ENCODE data around the gene B4GALT1.

Gene B4GALT1

DNA sequence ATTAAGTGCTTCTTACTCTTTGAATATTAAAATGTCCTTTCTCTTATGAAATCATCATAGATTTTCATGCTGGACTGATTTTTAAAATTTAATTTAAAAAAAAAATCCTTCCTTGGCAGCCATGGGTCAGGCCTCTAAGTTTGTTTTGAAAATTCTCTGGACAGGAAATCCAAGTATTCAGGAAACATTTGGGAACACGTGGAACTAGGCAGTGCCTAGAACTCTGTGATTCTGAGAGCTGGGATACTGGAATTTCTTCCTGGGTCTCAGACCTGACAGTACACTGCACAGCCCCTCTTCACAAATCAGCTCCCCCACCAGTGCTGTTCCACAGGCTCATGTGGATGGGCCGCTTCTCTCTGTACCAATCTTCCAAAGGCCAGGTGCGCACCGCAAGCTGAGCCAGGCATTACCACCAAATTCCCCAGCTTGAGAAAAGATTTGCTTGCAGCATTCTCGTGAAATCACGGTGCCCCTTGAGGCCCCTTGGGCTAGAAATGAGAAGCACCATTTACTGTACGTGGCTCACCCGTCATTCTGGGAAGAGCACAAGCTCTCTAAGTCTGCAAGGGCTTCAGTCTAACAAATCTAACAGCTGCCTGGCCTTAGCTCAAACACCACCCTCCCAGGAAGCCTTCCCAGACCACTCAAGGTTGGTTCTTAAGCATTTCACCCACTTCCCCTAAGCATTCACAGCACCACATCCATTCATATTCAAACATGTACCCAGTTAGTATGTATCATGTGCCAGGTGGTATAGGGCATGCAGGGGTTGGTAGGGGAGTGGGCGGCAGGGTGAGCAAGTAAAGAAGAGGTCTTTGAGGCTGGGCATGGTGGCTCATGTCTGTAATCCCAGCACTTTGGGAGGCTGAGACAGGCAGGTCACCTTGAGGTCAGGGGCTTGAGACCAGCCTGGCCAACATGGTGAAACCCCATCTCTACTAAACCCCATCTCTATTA lies 26.5 kb downstream of the B4GALT1 start:
- peak; percentile 40 for ATAC-seq
- Mint-ChIP-seq H3K9me3 (no peaks in the 10 kb centered on the region), H3K27ac (peak overlapping the region; percentile 77 to 83), H3K27me3 (no peaks in the 10 kb centered on the region), H3K4me3 (peak overlapping the region in 1 of 2 donors; percentile 22), H3K4me1 (peaks cover 98% of the 10 kb centered on the region)
- DNase-seq: no peak

DNA sequence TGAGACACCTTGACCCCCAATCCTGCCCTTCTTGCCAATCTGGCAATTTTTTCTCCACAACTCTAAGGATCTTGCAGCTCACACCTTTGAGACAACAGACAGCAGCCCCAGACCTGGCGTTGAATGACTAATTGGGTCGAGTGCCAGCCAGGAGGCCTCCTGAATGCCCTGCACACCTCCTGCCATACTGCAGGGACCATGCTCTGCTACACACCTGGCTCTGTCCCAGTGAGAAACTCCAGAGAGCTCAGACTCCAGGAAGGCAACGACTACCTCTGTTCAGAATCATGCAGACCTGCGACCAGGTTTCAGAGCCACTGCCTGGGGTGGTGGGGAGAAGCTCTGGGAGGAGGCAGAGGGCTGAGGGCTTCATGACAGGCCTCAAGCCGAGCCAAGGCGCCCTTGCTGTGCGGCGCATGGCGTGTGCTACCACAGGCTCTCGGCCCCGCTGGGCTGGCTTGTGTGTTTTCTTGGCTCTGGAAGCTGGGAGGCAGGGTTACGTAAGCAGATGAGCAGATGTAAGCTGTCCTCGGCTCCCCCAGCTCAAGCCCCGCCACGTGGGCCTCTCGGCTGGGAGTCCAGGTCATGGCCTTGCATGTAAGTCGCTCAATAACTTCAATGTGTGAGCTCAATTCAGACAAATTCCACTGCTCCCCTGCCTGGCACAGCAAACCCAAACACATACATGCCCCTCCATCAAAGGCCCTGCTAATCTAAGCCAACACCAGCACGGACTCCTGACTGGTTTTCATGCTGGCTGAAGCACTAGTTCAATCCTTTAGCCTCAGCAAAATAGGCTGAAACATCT lies 27.5 kb downstream of the B4GALT1 start:
- DNase-seq (no peak), ATAC-seq (no peak)
- peak overlapping the region in 1 of 2 donors; percentile 6 for H3K4me3 Mint-ChIP-seq
- H3K9me3 Mint-ChIP-seq: no peaks in the 10 kb centered on the region
- H3K4me1 Mint-ChIP-seq: peaks cover 94% of the 10 kb centered on the region
- H3K27me3 Mint-ChIP-seq: no peaks in the 10 kb centered on the region
- peak overlapping the region in 1 of 2 donors; percentile 3 for H3K27ac Mint-ChIP-seq

DNA sequence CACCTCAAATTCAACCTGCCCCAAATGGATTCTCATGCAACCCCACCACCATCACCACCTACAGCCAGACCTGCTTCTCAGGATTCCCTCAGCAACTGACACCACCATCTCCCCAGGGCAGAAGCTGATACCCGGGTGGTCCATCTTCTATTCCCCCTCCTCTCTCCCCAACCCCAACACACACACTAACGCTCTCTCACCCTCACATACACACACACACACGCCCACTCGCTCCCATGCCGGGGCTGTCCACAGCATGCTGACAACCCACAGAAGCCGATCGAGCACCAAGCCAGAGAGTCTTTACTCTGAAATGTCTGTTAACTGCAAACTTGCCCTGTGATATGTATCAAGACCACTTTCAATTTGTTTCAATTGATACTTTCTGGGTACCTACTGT lies 28.4 kb downstream of the B4GALT1 start:
- ATAC-seq (no peak), DNase-seq (no peak)
- Mint-ChIP-seq H3K9me3 (no peaks in the 10 kb centered on the region), H3K4me3 (peak overlapping the region; percentile 33 to 37), H3K27ac (peak overlapping the region in 1 of 2 donors; percentile 63), H3K27me3 (no peaks in the 10 kb centered on the region), H3K4me1 (peaks cover 86% of the 10 kb centered on the region)

DNA sequence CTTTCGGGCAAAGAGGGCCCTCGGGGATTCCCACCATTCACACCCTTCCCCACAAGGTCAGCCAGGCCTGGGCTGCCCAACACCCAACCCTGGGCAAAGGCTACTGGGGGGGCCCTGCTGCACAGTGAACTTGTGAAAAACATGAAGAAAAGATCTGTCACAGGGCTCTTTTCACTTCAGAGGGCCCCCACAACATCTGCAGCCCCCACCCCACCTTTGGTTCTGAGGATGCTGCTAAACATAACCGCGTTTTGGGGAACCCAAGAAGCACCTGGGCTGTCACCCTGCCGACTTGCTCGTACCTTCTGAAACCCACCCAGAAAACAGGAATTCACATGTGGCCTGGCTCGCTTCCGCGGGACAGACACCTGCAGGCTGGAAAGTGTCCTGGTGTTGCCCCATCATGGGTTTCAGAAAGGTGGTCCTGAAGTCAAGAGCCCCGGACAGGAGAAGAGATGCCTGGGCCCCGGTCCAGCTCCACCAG lies 29.3 kb downstream of the B4GALT1 start:
- Mint-ChIP-seq H3K27me3 (no peaks in the 10 kb centered on the region), H3K9me3 (no peaks in the 10 kb centered on the region), H3K4me1 (peaks cover 76% of the 10 kb centered on the region), H3K4me3 (peak overlapping the region in 1 of 2 donors; percentile 56), H3K27ac (no peak overlapping the region)
- no peak for ATAC-seq
- DNase-seq: no peak

DNA sequence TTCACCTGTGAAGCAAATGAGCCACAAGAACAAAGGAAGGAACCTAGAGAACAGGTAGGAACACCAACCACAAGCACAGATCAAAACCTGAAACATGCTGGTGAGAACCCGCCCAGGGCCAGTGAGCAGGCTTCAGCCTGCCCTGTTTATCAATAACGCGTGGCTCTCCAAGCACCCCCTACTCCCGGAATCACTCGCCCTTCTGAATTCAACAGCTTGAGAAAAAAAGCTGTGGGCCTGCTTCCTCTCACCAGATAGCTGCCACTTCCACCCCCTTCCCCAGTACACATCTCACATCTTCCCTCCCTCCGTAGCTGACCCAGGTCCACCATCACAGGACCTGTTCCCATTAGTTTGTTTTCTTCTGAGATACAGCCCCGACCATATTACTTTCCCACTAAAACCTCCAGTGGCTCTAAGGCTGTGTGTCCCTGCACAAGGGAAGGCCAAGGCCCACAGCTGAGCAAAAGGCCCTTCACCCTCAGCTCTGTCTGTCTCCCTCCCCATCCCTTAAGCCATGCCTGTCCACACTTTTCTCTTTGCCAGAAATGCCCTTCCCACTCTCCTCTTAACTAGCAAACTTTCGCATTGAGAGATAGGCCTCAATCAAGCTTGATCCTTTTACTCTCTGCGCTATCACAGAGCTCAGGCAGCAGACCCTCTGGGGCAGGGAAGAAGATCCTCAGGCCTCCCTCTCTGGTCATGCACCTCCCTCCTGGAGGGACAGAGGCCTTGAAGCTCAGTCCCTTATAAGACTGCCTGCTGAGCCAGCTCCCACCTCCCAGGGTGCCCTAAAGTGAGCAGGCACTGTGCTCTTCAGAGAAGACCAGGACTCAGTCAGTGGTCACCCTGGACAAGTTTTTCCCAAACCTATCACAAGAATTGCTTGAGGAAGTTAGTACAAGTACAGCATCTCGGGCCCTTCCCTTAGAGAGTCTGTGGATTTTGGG lies 30.1 kb downstream of the B4GALT1 start:
- peak overlapping the region; percentile 16 to 24 for H3K4me3 Mint-ChIP-seq
- ATAC-seq: peak; percentile 46
- DNase-seq: no peak
- peak overlapping the region; percentile 3 to 51 for H3K27ac Mint-ChIP-seq
- no peaks in the 10 kb centered on the region for H3K9me3 Mint-ChIP-seq
- H3K4me1 Mint-ChIP-seq: peaks cover 68% of the 10 kb centered on the region
- no peaks in the 10 kb centered on the region for H3K27me3 Mint-ChIP-seq

DNA sequence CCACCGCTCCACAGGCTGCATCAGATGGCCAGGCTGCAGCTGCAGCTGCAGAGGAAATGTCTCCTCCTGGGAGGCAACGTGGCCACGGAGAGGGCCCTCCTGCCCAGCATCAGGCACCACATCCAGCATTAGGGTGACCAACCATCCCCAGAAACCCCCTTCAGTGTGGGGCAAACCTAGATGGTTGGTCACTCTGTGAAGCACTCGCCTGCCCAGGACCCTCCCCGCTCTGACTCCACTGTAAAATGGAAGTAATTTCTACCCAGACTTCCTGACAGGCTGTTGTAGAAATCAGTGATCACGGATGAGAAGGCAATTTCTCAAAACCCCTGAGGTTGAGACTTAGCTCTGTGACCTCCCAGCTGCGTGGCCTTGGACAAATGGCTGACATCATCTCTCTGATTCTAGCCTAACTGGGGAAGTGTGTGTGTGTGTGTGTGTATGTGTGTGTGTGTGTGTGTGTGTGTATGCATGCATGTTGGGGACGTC lies 31.6 kb downstream of the B4GALT1 start:
- Mint-ChIP-seq H3K9me3 (no peaks in the 10 kb centered on the region), H3K27ac (peak overlapping the region in 1 of 2 donors; percentile 7), H3K27me3 (no peaks in the 10 kb centered on the region), H3K4me3 (no peak overlapping the region), H3K4me1 (peaks cover 67% of the 10 kb centered on the region)
- ATAC-seq: no peak
- DNase-seq: no peak

DNA sequence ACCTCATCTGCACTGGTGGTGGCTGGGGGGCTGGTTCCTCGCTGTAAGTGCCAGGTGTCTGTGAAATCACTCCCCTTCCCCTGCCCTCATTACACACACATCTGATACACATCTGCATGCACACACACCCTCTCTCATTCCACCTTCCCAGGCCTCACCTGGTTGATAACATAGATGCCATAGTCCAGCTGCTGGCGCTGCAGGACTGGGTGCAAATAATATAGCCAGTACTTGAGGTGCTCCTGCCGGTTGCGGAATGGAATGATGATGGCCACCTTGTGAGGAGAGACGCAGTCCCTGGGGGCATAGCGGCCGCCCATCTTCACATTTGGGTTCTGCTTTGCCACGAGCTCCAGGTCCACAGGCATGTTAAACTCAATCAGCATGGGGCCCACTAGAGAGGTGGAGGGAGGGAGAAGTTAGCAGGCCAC lies 32.1 kb downstream of the B4GALT1 start:
- H3K4me3 Mint-ChIP-seq: no peak overlapping the region
- H3K27ac Mint-ChIP-seq: peak overlapping the region in 1 of 2 donors; percentile 26

DNA sequence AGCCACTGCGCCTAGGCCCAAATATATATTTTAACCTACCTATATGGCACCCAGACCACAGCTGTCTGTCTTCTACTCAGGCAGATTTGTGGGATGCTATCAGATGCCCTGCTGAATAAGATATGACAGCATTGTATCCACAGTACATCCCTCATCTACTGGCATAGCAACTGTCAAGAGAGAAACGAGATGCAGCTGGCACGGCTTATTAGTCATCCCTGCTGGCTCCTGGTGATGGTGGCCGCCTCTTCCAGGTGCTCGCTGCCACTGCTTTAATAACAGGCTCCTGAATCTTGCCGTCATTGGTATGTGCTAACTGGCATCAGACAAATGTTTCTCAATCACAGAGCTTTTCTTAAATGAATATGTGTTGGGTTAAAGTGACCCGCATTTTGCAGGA lies 34.0 kb downstream of the B4GALT1 start:
- ATAC-seq (no peak), DNase-seq (no peak)
- H3K9me3 Mint-ChIP-seq: no peaks in the 10 kb centered on the region
- H3K4me3 Mint-ChIP-seq: no peak overlapping the region
- peaks cover 63% of the 10 kb centered on the region for H3K4me1 Mint-ChIP-seq
- H3K27me3 Mint-ChIP-seq: no peaks in the 10 kb centered on the region
- H3K27ac Mint-ChIP-seq: no peak overlapping the region

More for the DNA sequence above, 32.1 kb downstream of the B4GALT1 start:
- Mint-ChIP-seq H3K27me3 (no peaks in the 10 kb centered on the region), H3K9me3 (no peaks in the 10 kb centered on the region), H3K4me1 (peaks cover 67% of the 10 kb centered on the region)
- no peak for ATAC-seq
- DNase-seq: no peak

DNA sequence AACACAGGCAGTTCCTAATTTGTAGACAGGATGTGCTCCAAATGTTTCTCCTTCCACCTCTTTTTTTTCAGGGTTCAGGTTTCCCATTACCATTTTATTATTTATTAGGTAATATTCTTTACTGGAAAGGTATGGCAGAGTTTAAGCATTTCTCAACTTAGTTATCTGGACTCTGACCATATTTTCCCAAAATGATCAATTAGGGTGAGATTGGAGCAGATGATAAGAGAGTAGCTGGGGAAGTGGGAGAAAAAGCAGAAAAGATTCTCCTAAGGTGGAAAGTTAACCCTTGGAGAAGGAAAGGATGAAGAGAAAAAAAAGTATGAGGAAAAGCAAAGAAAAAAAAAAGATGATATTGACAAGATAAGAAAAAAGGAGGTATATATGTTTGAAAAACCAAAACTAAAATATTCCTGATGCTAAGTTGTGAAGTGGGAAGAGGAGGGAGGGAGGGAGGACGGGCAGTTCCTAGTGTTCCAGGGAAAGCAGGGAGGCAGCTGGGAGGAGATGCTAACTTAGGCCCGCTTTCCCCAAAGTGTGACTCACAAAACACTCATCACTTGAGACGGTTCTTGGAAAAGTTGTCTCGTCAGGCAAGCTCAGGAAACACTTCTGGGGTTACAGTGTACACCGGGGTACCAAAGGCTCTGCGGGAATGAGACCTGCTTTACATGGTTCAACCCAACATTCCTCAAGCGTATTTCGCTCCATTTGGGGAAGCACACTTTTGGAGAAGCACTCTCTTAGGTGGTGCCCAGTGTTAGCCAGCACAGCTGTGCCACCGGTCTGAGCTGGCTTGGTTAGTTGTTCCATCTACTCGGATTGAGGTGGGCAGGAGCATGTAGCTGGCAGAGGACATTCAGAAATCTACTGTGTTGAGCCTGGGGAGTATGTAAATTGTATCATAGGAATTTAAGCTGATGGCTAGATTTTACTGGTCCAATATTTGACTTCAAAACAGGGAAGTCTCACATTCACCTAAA lies 35.1 kb downstream of the B4GALT1 start:
- Mint-ChIP-seq H3K4me3 (no peak overlapping the region), H3K4me1 (peaks cover 59% of the 10 kb centered on the region), H3K27ac (peak overlapping the region; percentile 35 to 47), H3K27me3 (no peaks in the 10 kb centered on the region), H3K9me3 (no peaks in the 10 kb centered on the region)
- DNase-seq (no peak), ATAC-seq (no peak)

DNA sequence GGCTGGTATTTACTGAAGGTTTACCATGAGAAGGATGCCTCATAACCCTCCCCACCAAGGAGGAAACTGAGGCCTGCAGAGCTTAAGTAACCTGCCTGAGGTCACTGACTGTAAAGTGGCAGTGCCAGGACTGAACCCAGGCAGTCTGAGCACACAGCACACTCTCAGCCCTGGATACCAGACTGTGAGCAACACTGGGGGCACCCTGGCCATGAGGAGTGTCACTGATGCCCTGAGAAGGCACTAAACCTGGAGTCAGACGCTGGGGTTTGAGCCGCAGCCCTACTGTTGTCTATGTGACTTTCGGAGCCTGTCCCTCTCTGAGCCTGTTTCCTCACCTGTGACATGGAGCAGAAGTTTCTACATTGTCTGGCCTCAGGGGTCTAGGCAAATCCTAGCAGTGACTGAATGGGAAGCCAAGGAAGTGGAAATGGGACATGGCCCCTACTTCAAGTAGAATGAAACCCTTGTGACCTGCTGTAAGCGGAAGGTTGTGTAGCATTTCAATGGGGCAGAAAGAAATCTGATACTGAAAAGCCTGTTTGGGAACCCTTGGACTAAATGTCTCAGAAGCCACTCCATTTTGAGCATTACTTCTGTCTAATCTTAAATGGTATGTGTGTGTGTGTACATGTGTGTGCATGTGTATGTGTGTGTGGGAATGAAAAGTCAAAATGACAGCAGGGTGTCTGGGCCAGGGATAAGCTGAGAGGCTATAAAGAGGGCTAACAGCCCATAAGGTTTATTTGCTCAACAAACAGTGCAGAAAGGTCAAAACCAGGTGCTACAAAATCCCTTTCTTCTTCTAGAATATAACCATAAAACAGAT lies 36.0 kb downstream of the B4GALT1 start:
- Mint-ChIP-seq H3K4me3 (no peak overlapping the region), H3K9me3 (no peaks in the 10 kb centered on the region), H3K27me3 (no peaks in the 10 kb centered on the region), H3K4me1 (peaks cover 55% of the 10 kb centered on the region), H3K27ac (peak overlapping the region in 1 of 2 donors; percentile 95)
- DNase-seq: no peak
- ATAC-seq: peak; percentile 48

DNA sequence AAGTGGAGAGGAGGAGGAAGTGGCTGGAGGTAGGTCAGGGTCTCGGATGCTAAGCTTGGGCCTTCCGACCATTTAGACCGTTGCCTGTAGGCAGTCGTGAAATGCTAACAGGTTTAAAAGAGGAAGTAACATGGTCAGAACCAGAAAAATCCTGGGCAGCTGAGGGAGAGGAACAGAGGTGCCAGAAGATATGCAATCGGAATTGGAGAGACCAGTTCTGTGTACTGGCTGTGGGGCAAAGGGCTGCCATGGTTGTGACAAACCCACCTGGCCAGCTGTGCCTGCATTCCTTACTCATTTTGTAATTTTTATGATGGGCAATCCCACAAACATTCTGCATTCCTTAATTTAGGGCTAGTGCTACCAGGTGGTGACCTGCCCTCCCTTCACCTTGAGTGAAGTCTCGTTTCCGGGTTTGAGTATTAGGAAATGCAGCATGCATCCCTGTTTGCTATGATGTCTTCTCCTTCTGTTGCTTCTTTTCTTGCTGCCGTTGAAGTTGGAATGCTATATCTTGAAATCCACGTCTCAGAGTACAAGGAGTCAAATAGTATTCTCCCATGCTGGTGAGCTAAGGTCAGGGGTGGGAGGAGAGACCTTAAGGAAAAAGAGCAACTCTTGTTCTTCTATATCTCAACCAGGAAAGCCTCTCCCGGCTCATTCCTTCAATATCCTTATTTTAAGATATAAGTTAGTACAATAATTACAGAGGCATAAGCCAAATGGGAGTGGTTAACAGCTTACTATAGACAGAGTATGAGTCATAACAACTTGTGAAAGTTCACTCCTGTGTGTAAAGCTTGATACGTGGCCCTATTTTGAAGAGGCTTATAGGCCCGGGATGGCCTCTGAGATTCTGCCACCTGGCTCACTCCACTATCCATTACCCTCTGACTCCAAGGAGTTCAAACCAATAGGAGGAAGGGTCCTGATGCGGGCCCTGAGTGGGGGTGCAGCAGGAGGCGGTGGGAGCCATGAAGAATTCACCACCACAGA lies 37.0 kb downstream of the B4GALT1 start:
- no peaks in the 10 kb centered on the region for H3K27me3 Mint-ChIP-seq
- ATAC-seq (peak; percentile 97), DNase-seq (no peak)
- peak overlapping the region in 1 of 2 donors; percentile 65 for H3K4me3 Mint-ChIP-seq
- no peaks in the 10 kb centered on the region for H3K9me3 Mint-ChIP-seq
- H3K4me1 Mint-ChIP-seq: peaks cover 53% of the 10 kb centered on the region
- peak overlapping the region; percentile 92 to 95 for H3K27ac Mint-ChIP-seq

DNA sequence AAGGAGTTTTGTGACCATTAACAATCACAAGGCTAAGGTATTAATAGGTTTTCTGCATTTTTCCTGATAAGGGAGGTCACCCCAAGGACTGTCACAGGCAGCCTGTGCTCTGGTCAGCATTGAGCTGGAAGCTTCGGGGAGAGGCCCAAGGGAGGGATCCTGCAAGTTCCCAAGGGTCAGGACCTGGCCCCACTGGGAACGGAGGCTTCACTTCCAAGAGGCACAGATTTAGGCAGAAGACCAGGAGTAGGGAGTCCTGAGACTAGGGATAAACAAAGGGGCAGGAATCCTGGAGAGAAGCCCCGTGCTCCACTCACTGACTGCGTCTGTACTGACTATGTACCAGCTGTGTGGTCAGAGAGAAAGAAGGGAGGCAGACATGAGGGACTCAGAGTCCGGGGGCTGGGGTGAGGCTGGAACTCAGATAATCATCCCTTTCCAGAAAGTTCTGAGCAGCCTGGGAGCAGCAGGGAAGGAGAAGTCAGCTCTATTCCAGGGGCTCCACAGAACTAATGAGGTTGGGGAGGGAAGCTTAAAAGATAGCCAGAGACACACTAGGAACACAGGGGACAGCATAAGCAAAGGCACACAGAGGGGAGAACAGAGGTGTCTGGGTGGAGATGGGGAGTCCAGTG lies 37.8 kb downstream of the B4GALT1 start:
- no peaks in the 10 kb centered on the region for H3K27me3 Mint-ChIP-seq
- no peak overlapping the region for H3K4me3 Mint-ChIP-seq
- H3K9me3 Mint-ChIP-seq: no peaks in the 10 kb centered on the region
- peaks cover 56% of the 10 kb centered on the region for H3K4me1 Mint-ChIP-seq
- peak overlapping the region; percentile 54 to 83 for H3K27ac Mint-ChIP-seq
- DNase-seq (no peak), ATAC-seq (no peak)

All from stimulated activated naive CD8-positive, alpha-beta T cell treated with anti-CD3 and anti-CD28 coated beads, Interleukin-15, amount 100 ng/mL, for 72 hours (primary cell).